ENCODE data around the gene FNDC3B. TPM values are rescaled to one million over a fixed set of nuclear protein-coding genes. Genes with fewer than 3 reads are reported as not detected.

FNDC3B gene
- total and polyA plus RNA-seq, 2 donors from 2014 or later: 11.8 to 185 TPM

DNA sequence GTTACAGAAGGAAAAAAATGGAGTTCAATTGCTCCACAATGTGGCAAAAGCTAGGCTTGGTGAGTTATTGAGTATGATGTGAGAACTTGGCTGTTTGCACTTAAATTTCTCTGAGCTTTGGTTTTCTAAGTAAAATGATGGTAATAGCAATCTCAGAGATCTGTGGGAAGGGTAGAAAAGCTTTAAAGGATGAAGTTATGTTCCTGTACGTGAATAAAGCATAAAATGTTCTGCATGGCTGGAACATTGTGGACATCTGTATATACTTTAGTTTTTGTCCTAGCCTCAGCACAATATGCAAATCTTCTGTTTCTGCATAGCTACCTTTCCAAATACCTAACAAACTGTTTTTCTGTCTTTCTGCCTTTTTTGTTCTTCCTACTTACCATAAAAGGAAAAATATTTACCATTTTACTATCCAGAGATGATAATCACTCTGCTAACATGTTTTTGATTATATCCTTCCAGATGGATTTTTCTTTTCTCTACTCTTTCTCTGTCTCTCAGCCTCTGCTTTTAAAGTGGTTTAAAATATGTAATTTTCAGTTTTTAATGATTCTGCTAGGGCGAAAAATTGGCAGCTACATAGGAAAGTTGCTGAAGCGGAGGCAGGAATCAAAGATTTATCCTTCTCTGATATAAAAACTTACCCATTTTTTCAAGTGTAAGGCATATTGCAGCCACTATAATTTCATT is 188.1 kb downstream of the FNDC3B start:
- FAIRE-seq: no peak
- no peak overlapping the region for H3K4me3 ChIP-seq (ENCODE audit: low read length in 3 of 3)
- peaks cover 0 to 12% (median 0%) of the 10 kb centered on the region in 3 donors for H3K4me1 ChIP-seq (ENCODE audit: control insufficient read depth in 2 of 3, insufficient read depth in 2 of 3, low read depth in 1 of 3, low read length in 3 of 3)
- no peak for DNase-seq
- no peak overlapping the region for H3K9ac ChIP-seq (ENCODE audit: low read length in 3 of 3)
- TF ChIP-seq, protein P1, sequence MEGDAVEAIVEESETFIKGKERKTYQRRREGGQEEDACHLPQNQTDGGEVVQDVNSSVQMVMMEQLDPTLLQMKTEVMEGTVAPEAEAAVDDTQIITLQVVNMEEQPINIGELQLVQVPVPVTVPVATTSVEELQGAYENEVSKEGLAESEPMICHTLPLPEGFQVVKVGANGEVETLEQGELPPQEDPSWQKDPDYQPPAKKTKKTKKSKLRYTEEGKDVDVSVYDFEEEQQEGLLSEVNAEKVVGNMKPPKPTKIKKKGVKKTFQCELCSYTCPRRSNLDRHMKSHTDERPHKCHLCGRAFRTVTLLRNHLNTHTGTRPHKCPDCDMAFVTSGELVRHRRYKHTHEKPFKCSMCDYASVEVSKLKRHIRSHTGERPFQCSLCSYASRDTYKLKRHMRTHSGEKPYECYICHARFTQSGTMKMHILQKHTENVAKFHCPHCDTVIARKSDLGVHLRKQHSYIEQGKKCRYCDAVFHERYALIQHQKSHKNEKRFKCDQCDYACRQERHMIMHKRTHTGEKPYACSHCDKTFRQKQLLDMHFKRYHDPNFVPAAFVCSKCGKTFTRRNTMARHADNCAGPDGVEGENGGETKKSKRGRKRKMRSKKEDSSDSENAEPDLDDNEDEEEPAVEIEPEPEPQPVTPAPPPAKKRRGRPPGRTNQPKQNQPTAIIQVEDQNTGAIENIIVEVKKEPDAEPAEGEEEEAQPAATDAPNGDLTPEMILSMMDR (IDR thresholded peaks at IDR 0.05; ENCODE audit: borderline replicate concordance, extremely low read depth, insufficient read depth): no peak
- no peaks in the 10 kb centered on the region for H3K9me3 ChIP-seq (ENCODE audit: control insufficient read depth in 2 of 3, insufficient read depth in 1 of 3, low read length in 3 of 3)
- H3K27me3 ChIP-seq (ENCODE audit: control insufficient read depth, insufficient read depth, low read length): no peaks in the 10 kb centered on the region
- intact Hi-C loops (cut with DNase I): no loop called here
- no peak overlapping the region for H3K27ac ChIP-seq (ENCODE audit: low read depth in 2 of 2, low read length in 2 of 2)
- H3K36me3 ChIP-seq (ENCODE audit: control insufficient read depth in 2 of 3, insufficient read depth in 3 of 3, low read length in 3 of 3): no peaks in the 10 kb centered on the region

DNA sequence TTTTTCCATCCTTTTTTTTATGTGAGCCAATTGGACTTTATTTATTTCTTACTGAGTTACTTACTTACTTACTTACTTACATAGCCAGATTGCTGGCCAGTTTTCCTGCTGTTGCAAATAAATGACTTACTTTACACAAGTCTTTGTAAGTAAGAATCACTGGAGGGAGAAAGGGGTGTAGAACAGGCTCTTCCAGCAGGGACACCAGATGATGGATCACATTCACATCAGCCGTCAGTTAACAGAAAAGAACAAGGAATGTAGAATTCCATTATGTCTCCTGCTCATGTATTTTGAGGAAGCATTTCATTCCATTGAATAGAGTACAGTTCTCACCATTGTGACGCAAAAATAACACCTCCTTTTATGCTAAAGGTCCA is 188.6 kb downstream of the FNDC3B start:
- Histone ChIP-seq H3K4me1 (ENCODE audit: control insufficient read depth in 2 of 3, insufficient read depth in 2 of 3, low read depth in 1 of 3, low read length in 3 of 3) (peaks cover 0 to 9% (median 0%) of the 10 kb centered on the region in 3 donors), H3K27me3 (ENCODE audit: control insufficient read depth, insufficient read depth, low read length) (no peaks in the 10 kb centered on the region), H3K9me3 (ENCODE audit: control insufficient read depth in 2 of 3, insufficient read depth in 1 of 3, low read length in 3 of 3) (no peaks in the 10 kb centered on the region), H3K4me3 (ENCODE audit: low read length in 3 of 3) (no peak overlapping the region), H3K9ac (ENCODE audit: low read length in 3 of 3) (no peak overlapping the region), H3K27ac (ENCODE audit: low read depth in 2 of 2, low read length in 2 of 2) (no peak overlapping the region), H3K36me3 (ENCODE audit: control insufficient read depth in 2 of 3, insufficient read depth in 3 of 3, low read length in 3 of 3) (no peaks in the 10 kb centered on the region)
- TF ChIP-seq, protein P1 (IDR thresholded peaks at IDR 0.05; ENCODE audit: borderline replicate concordance, extremely low read depth, insufficient read depth): no peak
- FAIRE-seq (no peak), DNase-seq (no peak)
- intact Hi-C loops (cut with DNase I): no loop called here

DNA sequence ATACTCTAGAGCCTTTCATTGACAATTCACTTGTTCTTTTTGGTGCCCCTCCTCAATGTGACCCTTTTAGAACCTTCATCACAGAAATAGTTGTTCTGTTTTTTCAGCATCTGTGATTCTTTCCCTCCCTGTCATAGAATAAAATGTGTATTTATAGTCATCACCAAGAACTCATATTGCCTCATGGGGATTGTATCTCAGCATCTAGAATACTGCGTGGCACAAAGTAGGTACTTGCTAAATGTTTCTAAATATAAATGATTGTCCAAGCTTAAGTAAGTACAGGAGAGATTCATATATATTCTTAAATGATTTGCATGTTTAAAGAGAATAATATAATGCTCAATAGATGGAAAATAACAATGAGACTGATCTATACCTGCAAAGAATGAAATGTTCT is 190.1 kb downstream of the FNDC3B start:
- no peak overlapping the region for H3K27ac ChIP-seq (ENCODE audit: low read depth in 2 of 2, low read length in 2 of 2)
- no peak overlapping the region for H3K9ac ChIP-seq (ENCODE audit: low read length in 3 of 3)
- no peaks in the 10 kb centered on the region for H3K27me3 ChIP-seq (ENCODE audit: control insufficient read depth, insufficient read depth, low read length)
- DNase-seq (no peak), FAIRE-seq (no peak)
- H3K9me3 ChIP-seq (ENCODE audit: control insufficient read depth in 2 of 3, insufficient read depth in 1 of 3, low read length in 3 of 3): no peaks in the 10 kb centered on the region
- TF ChIP-seq, protein P1 (IDR thresholded peaks at IDR 0.05; ENCODE audit: borderline replicate concordance, extremely low read depth, insufficient read depth): no peak
- H3K36me3 ChIP-seq (ENCODE audit: control insufficient read depth in 2 of 3, insufficient read depth in 3 of 3, low read length in 3 of 3): no peaks in the 10 kb centered on the region
- H3K4me1 ChIP-seq (ENCODE audit: control insufficient read depth in 2 of 3, insufficient read depth in 2 of 3, low read depth in 1 of 3, low read length in 3 of 3): peaks cover 0 to 6% (median 0%) of the 10 kb centered on the region in 3 donors
- intact Hi-C loops (cut with DNase I): no loop called here
- H3K4me3 ChIP-seq (ENCODE audit: low read length in 3 of 3): no peak overlapping the region
